Progenitor cell of endocrine pancreas (in vitro differentiated cells): ENCODE measurements around the gene CASR. TPM values are rescaled to one million over a fixed set of nuclear protein-coding genes. Genes with fewer than 3 reads are reported as not detected.

Experiments
- DNase-seq: peaks from one replicate; pipeline ENCODE4 v3.0.0; 2021; ENCODE audit warnings: low spot score; ENCODE audit not compliant: unreplicated experiment
- H3K27ac Mint-ChIP-seq: 2 replicates; pipeline ENCODE4 v1.8.0; 2021; ENCODE audit warnings: mild to moderate bottlenecking, moderate library complexity, mixed read lengths
- H3K27me3 Mint-ChIP-seq: 2 replicates; pipeline ENCODE4 v1.8.0; 2021; ENCODE audit warnings: mixed read lengths
- H3K36me3 Mint-ChIP-seq: 2 replicates; pipeline ENCODE4 v1.8.0; 2022; ENCODE audit warnings: mixed read lengths; ENCODE audit not compliant: insufficient read depth
- H3K4me1 Mint-ChIP-seq: 2 replicates; pipeline ENCODE4 v1.8.0; 2021; ENCODE audit warnings: low read depth, mixed read lengths
- H3K4me3 Mint-ChIP-seq: 2 replicates; pipeline ENCODE4 v1.8.0; 2021; ENCODE audit warnings: low read depth, mild to moderate bottlenecking, moderate library complexity, mixed read lengths
- H3K9me3 Mint-ChIP-seq: 2 replicates; pipeline ENCODE4 v1.8.0; 2021; ENCODE audit warnings: low read depth, mixed read lengths
- total RNA-seq: library from RNA; stranded (reverse); gene quantifications from 2 replicates; pipeline ENCODE4 v1.2.1, GENCODE V29; 2021
- TF ChIP-seq, protein P1 (sequence below): fragments of 200-600 bp; sonication (generic); IDR thresholded peaks from one replicate; pipeline ENCODE4 v1.5.0; 2021; ENCODE audit warnings: antibody characterized with exemption, mild to moderate bottlenecking; ENCODE audit not compliant: unreplicated experiment

Gene CASR
- total RNA-seq, 1 donor from 2014 or later = 2.3 TPM

DNA sequence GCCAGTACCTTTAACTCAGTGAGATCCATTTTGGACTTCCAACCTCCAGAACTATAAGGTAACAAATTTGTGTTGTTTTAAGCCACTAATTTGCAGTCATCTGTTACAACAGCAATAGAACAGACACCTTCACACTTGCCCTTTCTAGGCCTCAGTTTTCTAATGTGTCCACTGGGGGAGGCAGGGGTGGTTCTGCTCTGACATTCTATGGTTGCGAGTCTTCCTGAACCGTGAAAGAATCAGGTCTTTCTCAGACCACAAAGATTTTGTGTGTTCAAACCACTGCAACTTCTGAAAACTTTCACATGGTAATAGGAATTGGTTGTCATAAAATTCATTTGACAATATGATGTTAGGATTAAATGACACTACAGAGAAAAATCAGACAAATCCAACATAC, 114.8 kb downstream of the CASR start:
- Mint-ChIP-seq H3K27me3 (no peaks in the 10 kb centered on the region), H3K9me3 (peaks cover 3% of the 10 kb centered on the region)

GRCh38 chr3:122299215-122299614, 115.7 kb downstream of the CASR start:
- DNase-seq = no peak
- Mint-ChIP-seq H3K9me3 (peaks cover 3% of the 10 kb centered on the region), H3K36me3 (peaks cover 1% of the 10 kb centered on the region), H3K4me3 (no peak overlapping the region), H3K27me3 (no peaks in the 10 kb centered on the region), H3K27ac (no peak overlapping the region), H3K4me1 (no peaks in the 10 kb centered on the region)
- TF ChIP-seq, protein P1, sequence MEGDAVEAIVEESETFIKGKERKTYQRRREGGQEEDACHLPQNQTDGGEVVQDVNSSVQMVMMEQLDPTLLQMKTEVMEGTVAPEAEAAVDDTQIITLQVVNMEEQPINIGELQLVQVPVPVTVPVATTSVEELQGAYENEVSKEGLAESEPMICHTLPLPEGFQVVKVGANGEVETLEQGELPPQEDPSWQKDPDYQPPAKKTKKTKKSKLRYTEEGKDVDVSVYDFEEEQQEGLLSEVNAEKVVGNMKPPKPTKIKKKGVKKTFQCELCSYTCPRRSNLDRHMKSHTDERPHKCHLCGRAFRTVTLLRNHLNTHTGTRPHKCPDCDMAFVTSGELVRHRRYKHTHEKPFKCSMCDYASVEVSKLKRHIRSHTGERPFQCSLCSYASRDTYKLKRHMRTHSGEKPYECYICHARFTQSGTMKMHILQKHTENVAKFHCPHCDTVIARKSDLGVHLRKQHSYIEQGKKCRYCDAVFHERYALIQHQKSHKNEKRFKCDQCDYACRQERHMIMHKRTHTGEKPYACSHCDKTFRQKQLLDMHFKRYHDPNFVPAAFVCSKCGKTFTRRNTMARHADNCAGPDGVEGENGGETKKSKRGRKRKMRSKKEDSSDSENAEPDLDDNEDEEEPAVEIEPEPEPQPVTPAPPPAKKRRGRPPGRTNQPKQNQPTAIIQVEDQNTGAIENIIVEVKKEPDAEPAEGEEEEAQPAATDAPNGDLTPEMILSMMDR = no peak

More for the DNA sequence above, 114.8 kb downstream of the CASR start:
- Mint-ChIP-seq H3K4me3 (no peak overlapping the region), H3K27ac (no peak overlapping the region), H3K36me3 (peaks cover 1% of the 10 kb centered on the region), H3K4me1 (peaks cover 2% of the 10 kb centered on the region)
- DNase-seq = no peak
- TF ChIP-seq, protein P1 = no peak

DNA sequence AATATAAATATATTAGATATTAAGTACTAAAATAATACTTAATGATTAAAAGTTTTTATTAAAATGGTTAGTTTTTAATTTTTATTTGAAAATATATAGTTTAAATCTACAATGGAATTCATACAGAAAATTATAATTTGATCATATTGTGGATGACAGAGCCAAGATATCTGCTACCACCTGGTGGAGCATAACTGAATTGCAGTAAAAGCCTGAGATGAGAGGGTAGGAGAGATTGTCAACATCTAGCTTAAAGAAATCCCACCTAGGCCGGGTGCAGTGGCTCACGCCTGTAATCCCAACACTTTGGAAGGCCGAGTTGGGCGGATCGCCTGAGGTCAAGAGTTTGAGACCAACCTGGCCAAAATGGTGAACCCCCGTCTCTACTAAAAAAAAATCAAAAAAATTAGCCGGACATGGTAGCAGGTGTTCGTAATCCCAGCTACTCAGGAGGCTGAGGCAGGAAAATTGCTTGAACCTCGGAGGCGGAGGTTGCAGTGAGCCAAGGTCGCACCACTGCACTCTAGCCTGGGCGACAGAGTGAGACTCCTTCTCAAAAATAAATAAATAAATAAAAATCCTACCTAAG, 116.5 kb downstream of the CASR start:
- TF ChIP-seq, protein P1 = peak; percentile 54
- H3K4me3 Mint-ChIP-seq = no peak overlapping the region
- H3K27ac Mint-ChIP-seq = no peak overlapping the region
- H3K4me1 Mint-ChIP-seq = peaks cover 1% of the 10 kb centered on the region
- no peak for DNase-seq
- H3K9me3 Mint-ChIP-seq = peaks cover 3% of the 10 kb centered on the region
- peaks cover 1% of the 10 kb centered on the region for H3K36me3 Mint-ChIP-seq
- no peaks in the 10 kb centered on the region for H3K27me3 Mint-ChIP-seq

DNA sequence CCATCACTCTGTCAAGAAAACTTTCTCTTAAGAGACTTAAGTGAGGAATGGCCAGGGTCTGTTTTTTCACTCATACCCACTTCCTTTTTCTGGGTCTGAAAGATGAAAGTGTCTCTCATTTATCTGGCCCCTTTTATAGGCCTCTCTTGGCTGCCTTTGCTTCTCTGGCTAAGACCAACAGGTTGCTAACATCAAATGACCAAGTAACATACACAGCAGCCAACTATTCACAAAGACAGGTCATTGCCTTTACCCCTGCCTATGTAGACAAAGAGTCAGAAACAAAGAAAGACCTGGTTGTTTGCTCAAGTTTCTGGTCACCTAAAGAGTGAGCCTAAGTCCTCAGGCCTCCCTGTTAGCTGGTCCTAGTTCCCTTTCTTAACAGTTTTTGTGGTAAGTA, 117.6 kb downstream of the CASR start:
- no peak overlapping the region for H3K4me3 Mint-ChIP-seq
- DNase-seq = no peak
- no peak overlapping the region for H3K27ac Mint-ChIP-seq
- TF ChIP-seq, protein P1 = no peak
- peaks cover 1% of the 10 kb centered on the region for H3K36me3 Mint-ChIP-seq
- peaks cover 3% of the 10 kb centered on the region for H3K9me3 Mint-ChIP-seq
- peaks cover 11% of the 10 kb centered on the region for H3K4me1 Mint-ChIP-seq
- no peaks in the 10 kb centered on the region for H3K27me3 Mint-ChIP-seq

- Mint-ChIP-seq H3K27me3 (peaks cover 3% of the 10 kb centered on the region), H3K27ac (no peak overlapping the region), H3K4me3 (no peak overlapping the region), H3K4me1 (peaks cover 17% of the 10 kb centered on the region), H3K9me3 (no peaks in the 10 kb centered on the region), H3K36me3 (no peaks in the 10 kb centered on the region)
- TF ChIP-seq, protein P1 = peak; percentile 40
- DNase-seq = no peak
Measured at GRCh38 chr3:122305818-122306621, 122.6 kb downstream of the CASR start.
